ENCODE data around the gene COLGALT1. TPM values are rescaled to one million over a fixed set of nuclear protein-coding genes. Genes with fewer than 3 reads are reported as not detected.

COLGALT1 gene
- total and polyA plus RNA-seq, 2 of the 8 experiments (the other 6 are each of a cell fraction or from before 2014, with no cell fraction given), result 44.7 to 58.1 TPM

GRCh38 chr19:17550076-17550667 lies 5.3 kb upstream of the COLGALT1 start:
- H4K20me1 ChIP-seq (replicated peaks in 1 of 2; ENCODE audit: control insufficient read depth in 1 of 2, insufficient read depth in 2 of 2, low read length in 2 of 2), result no peaks in the 10 kb centered on the region
- no peak overlapping the region for H2BK120ac ChIP-seq (replicated peaks; ENCODE audit: low read depth, low read length)
- H3K4me3 ChIP-seq (ENCODE audit: extremely low read depth in 1 of 4, insufficient read depth in 2 of 4, low read depth in 3 of 4, low read length in 4 of 4), result no peak overlapping the region
- no peak overlapping the region for H3K4me2 ChIP-seq (ENCODE audit: insufficient read depth in 1 of 2, low read depth in 2 of 2, low read length in 2 of 2)
- peaks cover 3% of the 10 kb centered on the region; the same call in 1 of the 2 replicates for H3K23me2 ChIP-seq (ENCODE audit: low read depth, low read length)
- H3K4ac ChIP-seq (replicated peaks; ENCODE audit: insufficient read length, low read depth, low read length), result no peak overlapping the region
- no peak overlapping the region for H2BK15ac ChIP-seq (ENCODE audit: low read length)
- H2BK20ac ChIP-seq (ENCODE audit: low read length), result no peak overlapping the region
- H2AFZ ChIP-seq (ENCODE audit: low read length), result no peak overlapping the region
- H2AK5ac ChIP-seq (ENCODE audit: low read depth, low read length), result no peak overlapping the region
- no peak overlapping the region for H4K8ac ChIP-seq (ENCODE audit: extremely low read depth, insufficient read depth, low read length)
- no peaks in the 10 kb centered on the region for H3K79me2 ChIP-seq (ENCODE audit: control insufficient read depth in 1 of 2, insufficient read depth in 2 of 2, low read length in 2 of 2)
- H3K27me3 ChIP-seq (replicated peaks in 1 of 4; ENCODE audit: control insufficient read depth in 3 of 4, extremely low read depth in 1 of 4, insufficient read depth in 3 of 4, low read length in 3 of 4), result no peaks in the 10 kb centered on the region
- WGBS, 2 experiments (ENCODE audit: extremely low coverage in 1 of 2, insufficient coverage in 1 of 2, insufficient read length in 1 of 2, insufficient replicate concordance in 2 of 2, low coverage in 1 of 2, low lambda C conversion rate in 2 of 2, missing lambda C conversion rate in 1 of 2), result 85% methylated on average over 4 of the region's 4 CpGs; no CpG with 5 or more reads in 1 of the 2 experiments
- H3K9ac ChIP-seq (replicated peaks in 1 of 4; ENCODE audit: extremely low read depth in 1 of 4, low read depth in 3 of 4, low read length in 3 of 4), result no peak overlapping the region
- H3K56ac ChIP-seq (replicated peaks; ENCODE audit: insufficient read length, low read depth, low read length), result no peak overlapping the region
- CTCF ChIA-PET (ENCODE audit: partially characterized antibody), result interaction anchor here (0.6 to 3.2 kb wide), 5 partner anchors 14 to 192 kb away, joined by 3 to 12 read pairs (median 4); no protein-coding TSS in a partner anchor
- no peak overlapping the region for H2BK5ac ChIP-seq (ENCODE audit: low read depth, low read length)
- FAIRE-seq (no peak), DNase-seq (ENCODE audit: low read depth in 1 of 2, low spot score in 2 of 2) (no peak)
- H2BK12ac ChIP-seq (ENCODE audit: low read depth, low read length), result no peak overlapping the region
- no peaks in the 10 kb centered on the region for H3K79me1 ChIP-seq (ENCODE audit: low read depth, low read length)
- peaks cover 0 to 4% (median 0%) of the 10 kb centered on the region in 4 experiments; a peak in 2 of 7 replicates for H3K4me1 ChIP-seq (replicated peaks in 1 of 4; ENCODE audit: control insufficient read depth in 3 of 4, insufficient read depth in 4 of 4, low read length in 3 of 4)
- POLR2A ChIA-PET (ENCODE audit: partially characterized antibody), result no interaction called here
- H3K23ac ChIP-seq (ENCODE audit: insufficient read length), result no peak overlapping the region
- no peaks in the 10 kb centered on the region for H3K36me3 ChIP-seq (ENCODE audit: control insufficient read depth in 2 of 4, insufficient read depth in 4 of 4, low read length in 3 of 4)
- no peaks in the 10 kb centered on the region for H3K9me3 ChIP-seq (ENCODE audit: insufficient read depth in 2 of 2, low read depth in 1 of 2, low read length in 1 of 2)
- no peak overlapping the region for H4K5ac ChIP-seq (ENCODE audit: insufficient read length, low read depth, low read length)
- no peak overlapping the region for H3K18ac ChIP-seq (ENCODE audit: extremely low read depth, low read length)
- no peak overlapping the region for H3K14ac ChIP-seq (ENCODE audit: insufficient read length)
- H4K91ac ChIP-seq (replicated peaks; ENCODE audit: insufficient read length, low read length), result no peak overlapping the region
- H3K27ac ChIP-seq (ENCODE audit: low read depth, low read length), result no peak overlapping the region
- TF ChIP-seq CHD1 (IDR thresholded peaks at IDR 0.05; ENCODE audit: low read depth, low read length), result no peak
- no peak for TF ChIP-seq GABPA (IDR thresholded peaks at IDR 0.05; ENCODE audit: borderline replicate concordance, insufficient read depth, low read length)
- TF ChIP-seq SP2 (IDR thresholded peaks at IDR 0.05; ENCODE audit: low read length), result no peak
- no peak for TF ChIP-seq PHF8 (conservative IDR thresholded peaks at IDR 0.05; ENCODE audit: low read depth, low read length)
